GM23338 (cell line): ENCODE data around the gene SLC24A1. TPM values are rescaled to one million over a fixed set of nuclear protein-coding genes. Genes with fewer than 3 reads are reported as not detected.

Experiments used
- ATAC-seq: fragments of 200-7000 bp; cut with Tn5 transposase; 3 replicates; pipeline ENCODE4 v1.9.1; 2020
- DNase-seq: peaks from one replicate; pipeline ENCODE4 v3.0.0-alpha.2; 2015; ENCODE audit warnings: low spot score
- H2AFZ ChIP-seq: fragments of 200-600 bp; sonication (generic); 2 replicates; pipeline ENCODE4 v1.8.0; 2016; ENCODE audit warnings: antibody characterized with exemption, mild to moderate bottlenecking, moderate library complexity
- H3F3A ChIP-seq: fragments of 200-600 bp; sonication (generic); replicated peaks from 2 replicates; pipeline ENCODE4 v1.8.0; 2017; ENCODE audit warnings: antibody characterized with exemption, mixed run types, low read depth
- H3K27ac ChIP-seq: fragments of 200-600 bp; sonication (generic); 2 replicates; pipeline ENCODE4 v1.6.1; 2016; ENCODE audit warnings: low read depth
- H3K27me3 ChIP-seq: fragments of 200-600 bp; sonication (generic); 2 replicates; pipeline ENCODE4 v1.8.0; 2016; ENCODE audit warnings: mild to moderate bottlenecking, mixed run types, moderate library complexity; ENCODE audit not compliant: insufficient read depth
- H3K36me3 ChIP-seq: fragments of 200-600 bp; sonication (generic); 2 replicates; pipeline ENCODE4 v1.8.0; 2016; ENCODE audit warnings: mild to moderate bottlenecking; ENCODE audit not compliant: insufficient read depth
- H3K4me1 ChIP-seq: fragments of 200-600 bp; sonication (generic); 2 replicates; pipeline ENCODE4 v1.8.0; 2016; ENCODE audit warnings: mild to moderate bottlenecking, moderate library complexity; ENCODE audit not compliant: insufficient read depth
- H3K4me2 ChIP-seq: fragments of 200-600 bp; sonication (generic); 2 replicates; pipeline ENCODE4 v1.7.1; 2017; ENCODE audit warnings: mixed run types
- H3K4me3 ChIP-seq: fragments of 200-600 bp; sonication (generic); 2 replicates; pipeline ENCODE4 v1.6.1; 2016; ENCODE audit warnings: mixed run types
- H3K79me2 ChIP-seq: fragments of 200-600 bp; sonication (generic); replicated peaks from 2 replicates; pipeline ENCODE4 v1.8.0; 2017; ENCODE audit warnings: mild to moderate bottlenecking; ENCODE audit not compliant: insufficient read depth
- H3K9me2 ChIP-seq: fragments of 200-600 bp; sonication (generic); 2 replicates; pipeline ENCODE4 v1.8.0; 2017; ENCODE audit not compliant: insufficient read depth
- H4K20me1 ChIP-seq: fragments of 200-600 bp; sonication (generic); replicated peaks from 2 replicates; pipeline ENCODE4 v1.8.0; 2017; ENCODE audit warnings: mild to moderate bottlenecking; ENCODE audit not compliant: insufficient read depth
- H3K27ac Mint-ChIP-seq: 2 replicates; pipeline ENCODE4 v1.8.0; 2020; ENCODE audit warnings: inconsistent platforms, mild to moderate bottlenecking, moderate library complexity, mixed read lengths
- H3K27me3 Mint-ChIP-seq: 3 replicates; pipeline ENCODE4 v1.8.0; 2022; ENCODE audit warnings: low read depth, mild to moderate bottlenecking, moderate library complexity, mixed read lengths, inconsistent platforms; ENCODE audit not compliant: insufficient read depth, poor library complexity
- H3K36me3 Mint-ChIP-seq: 3 replicates; pipeline ENCODE4 v1.8.0; 2021; ENCODE audit warnings: low read depth, mild to moderate bottlenecking, inconsistent platforms, moderate library complexity, mixed read lengths
- H3K4me1 Mint-ChIP-seq: 3 replicates; pipeline ENCODE4 v1.8.0; 2020; ENCODE audit warnings: mild to moderate bottlenecking, inconsistent platforms, mixed read lengths
- H3K4me3 Mint-ChIP-seq: 3 replicates; pipeline ENCODE4 v1.8.0; 2021; ENCODE audit warnings: moderate library complexity, mild to moderate bottlenecking, inconsistent platforms, mixed read lengths
- H3K9me3 Mint-ChIP-seq: 3 replicates; pipeline ENCODE4 v1.8.0; 2020; ENCODE audit warnings: moderate library complexity, mild to moderate bottlenecking, inconsistent platforms, mixed read lengths
- CREB1 ChIP-seq: fragments of 250-450 bp; sonication (Bioruptor Pico); IDR thresholded peaks from 2 replicates; pipeline ENCODE4 v1.5.0; 2020; ENCODE audit warnings: low read depth, mild to moderate bottlenecking, moderate library complexity
- CTCF ChIP-seq, 2 experiments: fragments of 200-600 bp in 1 of 2; sonication (generic) in 1 of 2; conservative IDR thresholded peaks; 2 replicates each; pipeline versions ENCODE4 v1.5.1 to v1.6.1; 2016 to 2017; ENCODE audit warnings: antibody characterized with exemption in 2 of 2, low read depth in 2 of 2, mild to moderate bottlenecking in 2 of 2, moderate library complexity in 1 of 2
- ETS1 ChIP-seq: IDR thresholded peaks from 2 replicates; pipeline ENCODE4 v1.6.1; 2016; ENCODE audit warnings: antibody characterized with exemption
- EZH2 ChIP-seq: fragments of 200-600 bp; sonication (generic); IDR thresholded peaks from one replicate; pipeline ENCODE4 v1.8.0; 2017; ENCODE audit warnings: antibody characterized with exemption, mild to moderate bottlenecking, low read depth; ENCODE audit not compliant: unreplicated experiment
- EZH2phosphoT487 ChIP-seq: fragments of 200-600 bp; sonication (generic); IDR thresholded peaks from one replicate; pipeline ENCODE4 v1.8.1; 2018; ENCODE audit warnings: antibody characterized with exemption; ENCODE audit not compliant: unreplicated experiment
- JUNB ChIP-seq: IDR thresholded peaks from one replicate; pipeline ENCODE4 v1.6.1; 2016; ENCODE audit warnings: antibody characterized with exemption; ENCODE audit not compliant: unreplicated experiment
- NANOG ChIP-seq: IDR thresholded peaks from 2 replicates; pipeline ENCODE4 v1.6.1; 2016; ENCODE audit warnings: antibody characterized with exemption, borderline replicate concordance
- POLR2AphosphoS5 ChIP-seq: IDR thresholded peaks from 2 replicates; pipeline ENCODE4 v1.6.1; 2016; ENCODE audit warnings: antibody characterized with exemption, low read depth
- REST ChIP-seq: IDR thresholded peaks from one replicate; pipeline ENCODE4 v1.6.1; 2018; ENCODE audit warnings: antibody characterized with exemption; ENCODE audit not compliant: unreplicated experiment
- STAT1 ChIP-seq: IDR thresholded peaks from one replicate; pipeline ENCODE4 v1.6.1; 2016; ENCODE audit warnings: antibody characterized with exemption; ENCODE audit not compliant: unreplicated experiment
- ZNF114 ChIP-seq: fragments of 250-450 bp; sonication (Bioruptor Pico); IDR thresholded peaks from 2 replicates; pipeline ENCODE4 v1.5.0; 2020; ENCODE audit warnings: mild to moderate bottlenecking, moderate library complexity
- ZNF331 ChIP-seq: fragments of 250-450 bp; sonication (Bioruptor Pico); IDR thresholded peaks from 2 replicates; pipeline ENCODE4 v1.5.0; 2020; ENCODE audit warnings: low read depth, mild to moderate bottlenecking, moderate library complexity
- ZNF462 ChIP-seq: fragments of 250-450 bp; sonication (Bioruptor Pico); IDR thresholded peaks from 2 replicates; pipeline ENCODE4 v1.5.0; 2020; ENCODE audit warnings: mild to moderate bottlenecking, moderate library complexity
- polyA plus RNA-seq: library from polyadenylated mRNA; unstranded; fragments of >200 nt; fragmentation: Nextera tagmentation; extraction: Ambion mirVana; gene quantifications from 2 replicates; pipeline ENCODE4 v1.2.1, GENCODE V29; 2016
- total RNA-seq: library from RNA; depleted of rRNA; stranded (reverse); fragments of >200 nt; shearing (Covaris generic); gene quantifications from 2 replicates; pipeline ENCODE4 v1.2.3, GENCODE V29; 2014

SLC24A1 gene
- total and polyA plus RNA-seq, 2 experiments from 2014 or later = 1.6 to 4.5 TPM

GRCh38 chr15:65653801-65654521, 32.2 kb downstream of the SLC24A1 start:
- TF ChIP-seq ZNF331 (CRISPR knock-in tag) (no peak), JUNB (no peak), REST (no peak), CTCF (conservative IDR thresholded peaks at IDR 0.05; ENCODE audit: low read depth in 2 of 2) (no peak), STAT1 (no peak), NANOG (no peak), CREB1 (CRISPR knock-in tag) (no peak), ZNF462 (CRISPR knock-in tag) (no peak), ZNF114 (CRISPR knock-in tag) (no peak), POLR2AphosphoS5 (no peak), ETS1 (no peak), EZH2 (no peak), EZH2phosphoT487 (no peak)

More at GRCh38 chr15:65653801-65654521, 32.2 kb downstream of the SLC24A1 start:
- Mint-ChIP-seq H3K27ac (no peak overlapping the region), H3K4me1 (0 out of 3 replicates have a peak, but pooled peaks cover 4% of the 10 kb centered on the region), H3K9me3 (no peaks in the 10 kb centered on the region), H3K27me3 (no peaks in the 10 kb centered on the region), H3K36me3 (no peaks in the 10 kb centered on the region), H3K4me3 (no peak overlapping the region)
- Histone ChIP-seq H3K4me1 (no peaks in the 10 kb centered on the region), H3K4me2 (no peak overlapping the region), H3K36me3 (no peaks in the 10 kb centered on the region), H3K27me3 (no peaks in the 10 kb centered on the region), H3K27ac (no peak overlapping the region), H3K79me2 (no peaks in the 10 kb centered on the region), H3K9me2 (no peaks in the 10 kb centered on the region), H3F3A (no peaks in the 10 kb centered on the region), H4K20me1 (no peaks in the 10 kb centered on the region), H3K4me3 (no peak overlapping the region), H2AFZ (no peak overlapping the region)
- DNase-seq (no peak), ATAC-seq (no peak)
